GM18502 (cell line): ENCODE results near the gene RTN4R.
"Not testable (repeated sequence)": the region's sequence is repeated elsewhere in the genome, so short reads cannot be mapped to it uniquely, and the experiment has no call there.

Source experiments
- ATAC-seq: cut with Tn5 transposase; IDR thresholded peaks from one replicate; pipeline ENCODE4 v1.9.1; 2021; ENCODE audit warnings: mild to moderate bottlenecking; ENCODE audit not compliant: unreplicated experiment, poor library complexity

Gene RTN4R

GRCh38 chr22:20290045-20290392, 21.9 kb upstream of the RTN4R start:
- ATAC-seq, result no peak

GRCh38 chr22:20289182-20290044, 21.3 kb upstream of the RTN4R start:
- not testable (repeated sequence) for ATAC-seq

- not testable (repeated sequence) for ATAC-seq
Measured at GRCh38 chr22:20286784-20287423, 18.8 kb upstream of the RTN4R start.

GRCh38 chr22:20286312-20286660, 18.2 kb upstream of the RTN4R start:
- ATAC-seq, result not testable (repeated sequence)

- ATAC-seq, result not testable (repeated sequence)
Measured at GRCh38 chr22:20285473-20286311, 17.6 kb upstream of the RTN4R start.

GRCh38 chr22:20284471-20285086, 16.5 kb upstream of the RTN4R start:
- no peak for ATAC-seq

GRCh38 chr22:20283674-20284066, 15.6 kb upstream of the RTN4R start:
- ATAC-seq, result no peak

GRCh38 chr22:20282901-20283673, 15.0 kb upstream of the RTN4R start:
- ATAC-seq, result no peak

GRCh38 chr22:20281891-20282290, 13.8 kb upstream of the RTN4R start:
- no peak for ATAC-seq

- not testable (repeated sequence) for ATAC-seq
Measured at GRCh38 chr22:20281473-20281872, 13.4 kb upstream of the RTN4R start.

- no peak for ATAC-seq
Measured at GRCh38 chr22:20280866-20281265, 12.7 kb upstream of the RTN4R start.

GRCh38 chr22:20280163-20280562, 12.0 kb upstream of the RTN4R start:
- not testable (repeated sequence) for ATAC-seq

- no peak for ATAC-seq
Measured at GRCh38 chr22:20279662-20280134, 11.6 kb upstream of the RTN4R start.

GRCh38 chr22:20278726-20279490, 10.8 kb upstream of the RTN4R start:
- not testable (repeated sequence) for ATAC-seq

- ATAC-seq, result not testable (repeated sequence)
Measured at GRCh38 chr22:20277936-20278635, 10.0 kb upstream of the RTN4R start.

- no peak for ATAC-seq
Measured at GRCh38 chr22:20276468-20276867, 8.3 kb upstream of the RTN4R start.

GRCh38 chr22:20275836-20276235, 7.7 kb upstream of the RTN4R start:
- no peak for ATAC-seq

- not testable (repeated sequence) for ATAC-seq
Measured at GRCh38 chr22:20275325-20275724, 7.2 kb upstream of the RTN4R start.
